GM23248 (cell line): ENCODE data around the gene KCNJ6.

ENCODE experiments used
- EZH2 ChIP-seq: fragments of 200-600 bp; sonication (generic); IDR thresholded peaks from 2 replicates; pipeline ENCODE4 v1.6.1; 2018; ENCODE audit warnings: antibody characterized with exemption, mild to moderate bottlenecking; ENCODE audit not compliant: insufficient read depth, poor library complexity, severe bottlenecking
- EZH2phosphoT487 ChIP-seq: fragments of 200-600 bp; sonication (generic); IDR thresholded peaks from 2 replicates; pipeline ENCODE4 v1.6.1; 2018; ENCODE audit warnings: antibody characterized with exemption, moderate library complexity, mild to moderate bottlenecking, low read depth; ENCODE audit not compliant: insufficient read depth

DNA sequence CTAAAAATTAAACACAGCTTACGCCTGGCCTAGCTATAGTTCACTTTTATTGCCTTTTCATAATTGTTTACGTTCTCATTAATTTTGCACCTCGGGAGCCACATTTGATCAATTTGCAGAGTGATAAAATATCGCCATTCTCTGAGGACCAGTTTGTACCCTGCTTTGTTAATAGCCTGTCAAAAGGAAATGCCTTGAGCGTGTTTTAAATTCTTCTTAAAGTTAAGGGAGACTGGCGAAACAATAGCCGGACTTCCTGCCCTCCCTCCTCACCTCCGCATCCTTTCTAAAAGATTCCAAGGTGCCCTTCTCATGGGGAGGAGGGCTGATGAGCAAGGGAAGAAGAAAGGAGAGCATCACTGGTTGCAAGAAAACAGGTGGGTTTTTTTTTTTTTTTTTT lies 271.6 kb downstream of the KCNJ6 start:
- TF ChIP-seq EZH2, result no peak
- no peak for TF ChIP-seq EZH2phosphoT487
